Liver (tissue), 3 donors: Measurements from ENCODE around the gene ECE1.

Experiments used
- EGR1 ChIP-seq, 2 donors: IDR thresholded peaks; 2 replicates each; pipeline ENCODE4 v1.6.1; 2016 to 2018; ENCODE audit warnings: antibody characterized with exemption in 2 of 2, low read depth in 2 of 2
- FOXA2 ChIP-seq: IDR thresholded peaks from 2 replicates; pipeline ENCODE4 v1.6.1; 2016; ENCODE audit warnings: antibody characterized with exemption
- GABPA ChIP-seq, 2 donors: IDR thresholded peaks in 1 of 2; conservative IDR thresholded peaks in 1 of 2; 2 replicates each; pipeline ENCODE4 v1.6.1; 2016; ENCODE audit warnings: antibody characterized with exemption in 2 of 2, mild to moderate bottlenecking in 1 of 2, moderate library complexity in 1 of 2
- JUND ChIP-seq, 2 donors: IDR thresholded peaks; 2 replicates each; pipeline ENCODE4 v1.6.1; 2016; ENCODE audit warnings: antibody characterized with exemption in 2 of 2
- MAX ChIP-seq: IDR thresholded peaks from 2 replicates; pipeline ENCODE4 v1.6.1; 2016; ENCODE audit warnings: antibody characterized with exemption
- REST ChIP-seq: IDR thresholded peaks from 2 replicates; pipeline ENCODE4 v1.6.1; 2016; ENCODE audit warnings: antibody characterized with exemption, mild to moderate bottlenecking
- RXRA ChIP-seq, 2 donors: IDR thresholded peaks; 2 replicates each; pipeline ENCODE4 v1.6.1; 2017 to 2018; ENCODE audit warnings: antibody characterized with exemption in 2 of 2, mild to moderate bottlenecking in 1 of 2
- SP1 ChIP-seq: IDR thresholded peaks from 2 replicates; pipeline ENCODE4 v1.6.1; 2018; ENCODE audit warnings: antibody characterized with exemption, mild to moderate bottlenecking
- TAF1 ChIP-seq: conservative IDR thresholded peaks from 2 replicates; pipeline ENCODE4 v1.6.1; 2016; ENCODE audit warnings: antibody characterized with exemption, mild to moderate bottlenecking
- YY1 ChIP-seq: IDR thresholded peaks from 2 replicates; pipeline ENCODE4 v1.6.1; 2016; ENCODE audit warnings: antibody characterized with exemption, mild to moderate bottlenecking
- TF ChIP-seq, protein P1 (sequence below): fragments of 150-350 bp; IDR thresholded peaks from 2 replicates; pipeline ENCODE4 v1.5.1; 2017; ENCODE audit warnings: improper control_type of control experiment, low read depth, low read length; ENCODE audit not compliant: missing input control
- TF ChIP-seq, protein P2 (sequence below): IDR thresholded peaks from 2 replicates; pipeline ENCODE4 v1.6.1; 2016; ENCODE audit warnings: antibody characterized with exemption
- donor health status: healthy.
- donor health status: healthy.

GRCh38 chr1:21257431-21258135, 32.7 kb downstream of the ECE1 start:
- TF ChIP-seq, protein P1, sequence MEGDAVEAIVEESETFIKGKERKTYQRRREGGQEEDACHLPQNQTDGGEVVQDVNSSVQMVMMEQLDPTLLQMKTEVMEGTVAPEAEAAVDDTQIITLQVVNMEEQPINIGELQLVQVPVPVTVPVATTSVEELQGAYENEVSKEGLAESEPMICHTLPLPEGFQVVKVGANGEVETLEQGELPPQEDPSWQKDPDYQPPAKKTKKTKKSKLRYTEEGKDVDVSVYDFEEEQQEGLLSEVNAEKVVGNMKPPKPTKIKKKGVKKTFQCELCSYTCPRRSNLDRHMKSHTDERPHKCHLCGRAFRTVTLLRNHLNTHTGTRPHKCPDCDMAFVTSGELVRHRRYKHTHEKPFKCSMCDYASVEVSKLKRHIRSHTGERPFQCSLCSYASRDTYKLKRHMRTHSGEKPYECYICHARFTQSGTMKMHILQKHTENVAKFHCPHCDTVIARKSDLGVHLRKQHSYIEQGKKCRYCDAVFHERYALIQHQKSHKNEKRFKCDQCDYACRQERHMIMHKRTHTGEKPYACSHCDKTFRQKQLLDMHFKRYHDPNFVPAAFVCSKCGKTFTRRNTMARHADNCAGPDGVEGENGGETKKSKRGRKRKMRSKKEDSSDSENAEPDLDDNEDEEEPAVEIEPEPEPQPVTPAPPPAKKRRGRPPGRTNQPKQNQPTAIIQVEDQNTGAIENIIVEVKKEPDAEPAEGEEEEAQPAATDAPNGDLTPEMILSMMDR = no peak
- TF ChIP-seq RXRA (IDR thresholded peaks at IDR 0.05) (peak in 1 of 2 donors; percentile 66), YY1 (no peak), JUND (IDR thresholded peaks at IDR 0.05) (no peak), SP1 (no peak), GABPA (IDR thresholded peaks at IDR 0.05 in 1 of 2, conservative IDR thresholded peaks at IDR 0.05 in 1 of 2) (no peak), TAF1 (no peak), EGR1 (IDR thresholded peaks at IDR 0.05; ENCODE audit: low read depth in 2 of 2) (no peak), MAX (peak; percentile 76), REST (no peak), FOXA2 (no peak)
- TF ChIP-seq, protein P2, sequence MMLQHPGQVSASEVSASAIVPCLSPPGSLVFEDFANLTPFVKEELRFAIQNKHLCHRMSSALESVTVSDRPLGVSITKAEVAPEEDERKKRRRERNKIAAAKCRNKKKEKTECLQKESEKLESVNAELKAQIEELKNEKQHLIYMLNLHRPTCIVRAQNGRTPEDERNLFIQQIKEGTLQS = no peak
